RPMI7951 (cell line): Measurements from ENCODE around the gene NPR2. TPM values are rescaled to one million over a fixed set of nuclear protein-coding genes. Genes with fewer than 3 reads are reported as not detected.

Source experiments
- DNase-seq: peaks from one replicate; pipeline ENCODE4 v3.0.0-alpha.2; 2012; ENCODE audit warnings: low read depth
- total RNA-seq: library from RNA; depleted of rRNA; stranded (reverse); fragments of >200 nt; shearing (Covaris generic); gene quantifications from 2 replicates; pipeline ENCODE4 v1.2.3, GENCODE V29; 2014; rRNA removed

Gene NPR2
- total RNA-seq: 13.3 and 14.7 TPM in 2 replicates

- DNase-seq: peak; percentile 44
Observed at GRCh38 chr9:35791297-35791921, at the start of gene NPR2. NPR2 (plus strand) TSS chr9:35791591; CDS start chr9:35792409, 818 bp downstream.

GRCh38 chr9:35741740-35742139, 49.7 kb upstream of the NPR2 start:
- DNase-seq: no peak

- no peak for DNase-seq
Observed at GRCh38 chr9:35743452-35743851, 47.9 kb upstream of the NPR2 start.

DNA sequence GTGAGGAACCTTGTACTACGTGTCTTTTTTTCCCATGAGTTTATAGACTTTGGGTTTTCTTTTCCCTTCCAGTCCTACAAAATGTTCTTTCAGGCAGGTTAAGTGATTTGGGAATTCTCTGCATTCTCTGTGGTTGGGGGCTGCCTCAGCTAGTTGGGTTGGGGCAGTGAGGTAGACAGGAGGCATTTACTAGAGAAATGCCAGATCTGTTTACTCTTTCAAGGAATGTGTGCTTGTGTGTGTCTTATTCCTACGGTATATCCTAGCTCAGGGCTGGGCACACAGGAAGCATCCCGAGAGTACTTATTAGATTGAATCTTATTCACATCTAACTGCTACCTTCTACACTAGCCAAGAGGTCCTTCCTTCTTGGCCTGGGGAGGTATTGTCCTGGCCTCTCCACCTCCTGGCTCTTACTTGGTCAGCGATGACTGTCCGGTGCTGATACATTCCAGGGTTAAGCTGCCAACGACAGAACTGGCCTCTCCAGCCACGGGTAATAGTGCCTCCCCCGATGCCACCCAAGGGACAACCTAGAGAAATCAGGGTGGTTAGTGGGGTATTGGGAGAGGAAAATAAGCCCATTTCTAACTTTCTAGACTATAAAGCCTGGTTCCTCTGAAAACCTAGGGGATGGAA, 47.4 kb upstream of the NPR2 start:
- no peak for DNase-seq

GRCh38 chr9:35745569-35745968, 45.8 kb upstream of the NPR2 start:
- DNase-seq: no peak

- DNase-seq: no peak
Observed at GRCh38 chr9:35746583-35746982, 44.8 kb upstream of the NPR2 start.

DNA sequence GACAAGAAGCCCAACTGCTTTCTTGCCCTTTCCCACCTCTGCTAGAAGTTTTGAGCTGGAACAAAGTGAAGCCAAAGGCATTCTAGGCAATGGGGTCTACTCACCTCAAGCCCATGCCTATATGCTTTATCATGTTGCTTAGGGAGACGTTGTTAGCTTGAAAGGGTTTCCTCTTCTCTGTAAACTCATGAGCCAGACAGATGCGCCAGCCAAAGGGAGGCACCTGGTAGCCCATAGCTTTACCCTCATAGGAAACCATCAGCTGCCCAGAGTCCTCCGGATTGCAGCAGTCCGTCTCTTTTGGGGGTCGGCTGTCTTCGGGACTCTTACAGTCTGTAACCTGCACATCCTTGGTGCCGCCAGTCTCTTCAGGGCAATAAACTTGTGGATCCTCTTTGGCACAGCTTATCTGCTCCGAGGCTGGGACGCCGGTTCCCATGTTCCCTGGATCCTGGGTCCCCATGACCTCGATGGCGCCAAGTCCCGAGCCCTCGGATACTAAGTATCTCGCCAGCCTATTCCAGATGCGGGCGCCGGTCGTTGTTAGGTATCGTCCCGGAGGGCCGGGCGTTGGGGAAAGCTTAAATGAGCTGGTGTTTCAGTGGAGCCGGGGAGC, 43.0 kb upstream of the NPR2 start:
- DNase-seq: no peak

DNA sequence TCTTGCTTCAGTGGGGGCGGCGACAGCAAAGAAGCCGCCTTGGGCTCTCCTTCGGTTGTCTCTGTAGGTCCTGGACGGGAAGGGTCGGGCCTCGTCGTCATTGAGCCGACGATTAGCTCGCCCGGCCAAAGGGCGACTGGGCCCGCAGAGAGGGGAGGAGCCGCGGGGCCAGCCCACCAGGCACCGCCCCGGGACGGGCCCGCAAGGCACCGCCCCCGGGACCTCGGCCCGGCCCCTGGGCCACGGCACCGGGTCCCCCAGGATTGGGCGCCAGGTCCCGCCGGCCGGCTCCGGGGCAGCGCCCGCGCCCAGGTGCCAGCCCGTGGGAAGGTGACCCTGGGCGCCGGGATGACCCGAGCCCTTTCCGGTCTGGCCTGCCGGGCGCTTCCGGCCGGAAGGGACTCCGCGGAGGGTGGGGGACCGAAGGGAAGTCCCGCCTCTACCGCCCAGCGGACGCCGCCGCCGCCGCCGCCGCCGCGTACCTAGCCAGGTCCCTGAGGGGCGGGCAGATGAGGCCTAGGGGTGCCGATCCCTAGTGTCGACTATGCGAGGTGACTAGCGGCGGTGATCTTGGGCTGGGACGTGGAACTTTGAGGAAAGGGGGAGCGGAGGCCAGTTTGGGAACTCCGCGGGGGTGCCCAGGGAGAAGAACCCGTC, 42.4 kb upstream of the NPR2 start, which contains the start of the genes GBA2 and RGP1:
TSS of gene GBA2 (minus strand) at position 371 of the 657 bp plus-strand sequence. CDS start 524 bp downstream, outside the sequence.
TSS of gene RGP1 (plus strand) at position 430 of the 657 bp plus-strand sequence. CDS start 469 bp downstream, outside the sequence.
- peak; percentile 72 for DNase-seq

GRCh38 chr9:35749515-35750255, 41.7 kb upstream of the NPR2 start:
- DNase-seq: no peak

GRCh38 chr9:35750256-35750531, 41.2 kb upstream of the NPR2 start:
- DNase-seq: no peak

GRCh38 chr9:35753466-35753865, 37.9 kb upstream of the NPR2 start:
- no peak for DNase-seq

- no peak for DNase-seq
Observed at GRCh38 chr9:35754264-35754663, 37.1 kb upstream of the NPR2 start, which contains the start of gene MSMP. MSMP (minus strand) TSS chr9:35754276; CDS start chr9:35754129, 147 bp downstream.

DNA sequence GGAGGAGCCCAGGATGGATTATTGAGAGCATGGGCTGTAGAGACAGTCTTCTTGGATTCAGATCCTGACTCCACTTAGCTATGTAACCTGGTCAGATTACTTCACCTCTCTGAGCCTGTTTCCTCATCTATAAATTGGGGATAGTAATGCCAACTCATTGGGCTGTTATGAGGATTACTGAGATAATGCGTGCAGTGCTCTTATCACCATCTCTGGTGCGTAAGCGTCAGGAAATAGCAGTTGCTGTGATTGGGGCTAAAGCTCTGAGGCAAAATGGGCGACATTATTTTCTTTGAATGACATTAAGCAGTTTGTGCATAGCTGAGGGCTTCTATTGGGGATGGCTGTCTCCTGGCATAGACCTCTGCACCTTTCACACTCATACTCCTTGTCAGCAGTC, 36.3 kb upstream of the NPR2 start:
- no peak for DNase-seq

- peak; percentile 22 for DNase-seq
Observed at GRCh38 chr9:35756275-35757225, 34.8 kb upstream of the NPR2 start.

DNA sequence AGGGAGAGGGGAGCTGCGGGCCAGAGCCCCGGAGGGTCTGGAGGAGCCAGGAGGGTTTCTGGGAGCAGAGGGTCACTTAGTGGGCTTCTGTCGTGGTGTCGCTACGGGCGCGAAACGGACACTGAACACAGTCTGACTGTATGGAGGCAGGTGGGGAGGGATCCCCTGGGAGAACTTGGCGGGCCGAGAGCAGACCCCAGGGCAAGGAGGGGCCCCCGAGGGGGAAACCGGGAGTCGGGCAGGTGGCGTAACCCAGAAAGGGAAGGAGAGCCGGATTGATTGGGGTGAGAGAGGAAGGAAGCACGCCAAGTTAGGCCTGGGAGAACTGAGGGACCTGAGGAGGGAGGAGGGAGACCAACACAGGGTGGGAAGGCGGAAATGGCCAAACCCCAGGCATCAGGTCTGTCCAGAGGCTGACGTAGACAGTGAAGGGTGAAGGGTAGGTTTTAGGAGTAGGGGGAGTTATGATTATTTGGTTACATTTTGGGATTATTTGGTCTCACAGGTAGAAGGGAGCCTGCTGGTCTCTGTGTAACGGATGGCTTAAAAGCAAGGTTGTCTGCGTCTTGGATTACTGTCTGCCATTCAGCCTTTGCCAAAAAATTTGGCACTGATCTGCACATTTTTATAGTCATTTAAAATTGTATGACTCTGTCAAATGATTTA, 34.0 kb upstream of the NPR2 start:
- DNase-seq: no peak

GRCh38 chr9:35757892-35758275, 33.5 kb upstream of the NPR2 start:
- DNase-seq: no peak

GRCh38 chr9:35758475-35759050, 32.8 kb upstream of the NPR2 start:
- DNase-seq: no peak

- DNase-seq: no peak
Observed at GRCh38 chr9:35759795-35760194, 31.6 kb upstream of the NPR2 start.

GRCh38 chr9:35760651-35761050, 30.7 kb upstream of the NPR2 start:
- DNase-seq: peak; percentile 47

DNA sequence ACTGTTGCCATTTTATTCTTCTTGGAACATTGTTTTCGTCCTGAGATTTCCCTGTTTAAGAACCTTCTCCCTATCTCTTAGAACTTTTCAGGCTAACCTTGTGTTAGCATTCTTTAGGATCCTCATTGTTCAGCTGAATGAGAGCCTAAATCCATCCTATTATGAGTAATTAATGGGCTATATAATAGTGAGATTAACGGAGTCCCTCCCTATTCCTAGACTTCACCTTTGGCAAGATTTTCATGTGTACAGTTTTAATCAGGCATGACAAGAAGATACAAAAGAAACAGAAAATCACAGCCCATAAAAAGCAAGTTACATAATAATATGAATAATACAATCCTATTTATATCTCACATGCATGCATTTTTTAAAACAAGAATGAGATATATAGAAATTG, 28.2 kb upstream of the NPR2 start:
- DNase-seq: no peak
